Stimulated activated CD8-positive, alpha-beta memory T cell treated with anti-CD3 and anti-CD28 coated beads, Interleukin-7, amount 100 ng/mL, for 4 hours (primary cell): ENCODE results near the gene ELANE.
"Not testable (repeated sequence)": the region's sequence is repeated elsewhere in the genome, so short reads cannot be mapped to it uniquely, and the experiment has no call there.

Source experiments
- DNase-seq, 2 donors: peaks; one replicate each; pipeline ENCODE4 v3.0.0-alpha.2; 2020; ENCODE audit warnings: low read depth in 2 of 2

ELANE gene

GRCh38 chr19:862581-863314 is 10.6 kb downstream of the ELANE start:
- peak; percentile 61 to 64 for DNase-seq

DNA sequence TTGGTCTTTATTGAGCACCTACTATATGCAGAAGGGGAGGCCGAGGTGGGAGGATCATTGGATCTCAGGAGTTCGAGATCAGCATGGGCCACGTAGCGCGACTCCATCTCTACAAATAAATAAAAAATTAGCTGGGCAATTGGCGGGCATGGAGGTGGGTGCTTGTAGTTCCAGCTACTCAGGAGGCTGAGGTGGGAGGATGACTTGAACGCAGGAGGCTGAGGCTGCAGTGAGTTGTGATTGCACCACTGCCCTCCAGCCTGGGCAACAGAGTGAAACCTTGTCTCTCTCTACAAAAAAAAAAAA is 11.2 kb downstream of the ELANE start:
- no peak for DNase-seq

GRCh38 chr19:866769-867300 is 14.7 kb downstream of the ELANE start:
- no peak for DNase-seq

- no peak for DNase-seq
Observed at GRCh38 chr19:867301-867793, 15.2 kb downstream of the ELANE start.

- no peak for DNase-seq
Observed at GRCh38 chr19:867855-868457, 15.9 kb downstream of the ELANE start.

- no peak for DNase-seq
Observed at GRCh38 chr19:868458-869244, 16.5 kb downstream of the ELANE start.

DNA sequence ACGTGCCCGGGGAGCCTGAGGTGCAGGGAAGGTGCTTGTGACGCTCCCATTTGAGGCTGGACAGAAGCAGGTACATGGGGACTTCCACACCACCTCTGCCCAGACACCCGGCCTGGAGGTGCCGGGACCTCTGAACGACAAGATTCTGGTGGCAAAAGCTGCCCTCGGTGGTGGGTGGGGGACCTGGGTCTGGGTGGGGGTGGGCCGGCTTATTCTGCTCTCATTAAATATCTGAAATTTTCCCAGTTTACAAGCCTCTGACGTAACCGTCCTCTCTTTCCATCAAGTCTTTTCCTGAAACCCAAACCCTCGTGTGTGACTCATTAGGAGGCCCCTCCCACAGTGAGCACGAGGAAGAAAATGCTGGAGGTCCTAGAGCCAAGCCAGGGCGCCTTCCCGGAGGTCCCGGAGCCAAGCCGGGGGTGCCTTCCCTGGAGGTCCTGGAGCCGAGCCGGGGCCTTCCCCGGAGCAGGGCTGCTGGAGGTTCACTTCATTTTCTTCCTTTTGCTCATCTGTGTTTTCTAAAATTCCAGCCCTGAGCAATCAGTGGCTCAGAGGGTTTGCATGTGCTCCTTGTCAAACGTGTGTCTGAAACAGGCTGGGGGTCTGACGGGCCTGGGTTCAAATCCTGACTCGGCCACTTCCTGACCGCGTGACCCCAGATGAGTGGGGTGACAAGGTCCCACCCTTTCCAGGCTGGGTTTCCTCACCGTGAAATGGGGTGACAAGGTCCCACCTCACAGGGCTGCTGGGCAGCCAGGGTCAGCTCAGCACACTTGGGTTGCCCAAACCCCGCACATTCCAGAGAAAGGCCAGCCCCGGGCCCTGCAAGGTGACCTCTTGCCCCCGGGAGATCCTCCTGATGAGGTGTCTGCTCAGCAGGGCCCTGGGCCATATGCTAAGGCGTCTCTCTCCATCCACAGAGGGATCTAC is 17.4 kb downstream of the ELANE start:
- DNase-seq: no peak

- DNase-seq: no peak
Observed at GRCh38 chr19:870314-870713, 18.2 kb downstream of the ELANE start.

DNA sequence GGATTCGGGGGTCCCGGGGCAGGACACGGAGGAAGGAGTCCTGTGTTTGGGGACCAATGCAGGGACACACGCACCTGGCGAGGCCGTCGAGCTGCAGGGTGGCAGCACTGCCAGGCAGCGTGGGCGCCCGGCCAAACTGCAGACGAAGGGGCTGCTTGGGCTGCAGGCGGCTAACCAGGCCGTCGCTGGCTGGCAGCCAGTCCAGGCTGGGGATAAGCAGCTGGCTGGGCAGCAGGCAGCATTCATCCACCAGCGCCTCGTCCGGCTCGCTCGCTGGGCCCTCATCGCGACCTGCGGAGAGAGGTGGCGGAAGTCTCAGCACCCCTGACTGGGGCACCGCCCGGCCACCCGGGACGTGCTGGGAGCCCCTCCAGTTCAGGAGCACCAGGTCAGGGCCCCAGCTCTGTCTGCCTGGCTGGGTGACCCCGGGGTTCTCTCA is 18.9 kb downstream of the ELANE start:
- DNase-seq: no peak

- DNase-seq: no peak
Observed at GRCh38 chr19:871446-872265, 19.6 kb downstream of the ELANE start.

- peak; percentile 58 to 62 for DNase-seq
Observed at GRCh38 chr19:872266-872951, 20.3 kb downstream of the ELANE start.

GRCh38 chr19:873084-873483 is 21.0 kb downstream of the ELANE start:
- DNase-seq: peak; percentile 53 to 62

GRCh38 chr19:873561-874041 is 21.5 kb downstream of the ELANE start:
- DNase-seq: no peak

DNA sequence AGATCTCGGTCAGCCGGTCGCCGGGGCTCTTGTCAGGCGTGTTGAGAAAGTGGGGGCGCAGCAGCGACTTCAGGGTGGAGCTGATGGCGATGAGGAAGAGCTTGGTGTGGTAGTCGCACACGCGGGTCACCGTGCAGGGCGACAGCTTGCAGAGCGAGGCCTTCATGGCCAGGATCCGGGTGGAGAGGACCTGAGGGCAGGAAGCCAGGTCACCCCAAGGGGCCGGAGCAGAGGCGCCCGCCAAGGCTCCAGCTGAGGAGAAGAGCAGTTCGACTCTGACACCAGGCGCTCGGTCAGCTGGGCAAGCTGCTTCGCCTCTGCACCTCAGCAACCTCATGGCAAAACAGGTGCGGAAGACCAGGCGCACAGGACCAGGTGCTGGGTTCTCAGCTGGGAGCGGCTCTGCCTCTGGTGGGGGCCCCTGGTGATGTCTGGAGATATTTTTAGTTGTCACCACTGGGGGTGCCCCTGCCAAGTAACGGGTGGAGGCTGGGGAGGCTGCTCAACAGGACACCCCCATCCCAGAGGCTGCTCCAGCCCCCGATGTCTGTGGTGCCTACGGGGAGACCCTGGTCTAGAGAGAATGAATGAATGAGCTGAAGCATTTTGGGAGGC is 23.3 kb downstream of the ELANE start:
- DNase-seq: no peak

DNA sequence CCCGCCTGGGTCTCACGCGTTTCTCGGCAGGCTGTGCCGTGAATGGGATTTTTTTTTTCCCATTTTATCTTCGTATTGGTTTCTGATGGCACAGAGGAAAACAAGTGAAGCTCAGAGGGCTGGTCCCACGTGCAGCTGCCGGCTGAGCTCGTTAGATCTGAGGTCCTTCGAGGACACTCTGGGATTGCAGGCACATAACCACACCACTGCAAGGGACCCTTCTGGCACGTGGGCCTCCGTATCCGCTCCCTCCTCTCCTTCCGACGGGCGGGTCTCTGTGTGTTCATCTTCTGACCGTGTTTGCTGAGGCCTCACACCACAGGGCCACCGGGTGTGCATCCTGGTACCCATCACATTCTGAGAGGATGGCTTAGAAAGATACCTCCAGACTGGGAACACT is 24.0 kb downstream of the ELANE start:
- DNase-seq: no peak

DNA sequence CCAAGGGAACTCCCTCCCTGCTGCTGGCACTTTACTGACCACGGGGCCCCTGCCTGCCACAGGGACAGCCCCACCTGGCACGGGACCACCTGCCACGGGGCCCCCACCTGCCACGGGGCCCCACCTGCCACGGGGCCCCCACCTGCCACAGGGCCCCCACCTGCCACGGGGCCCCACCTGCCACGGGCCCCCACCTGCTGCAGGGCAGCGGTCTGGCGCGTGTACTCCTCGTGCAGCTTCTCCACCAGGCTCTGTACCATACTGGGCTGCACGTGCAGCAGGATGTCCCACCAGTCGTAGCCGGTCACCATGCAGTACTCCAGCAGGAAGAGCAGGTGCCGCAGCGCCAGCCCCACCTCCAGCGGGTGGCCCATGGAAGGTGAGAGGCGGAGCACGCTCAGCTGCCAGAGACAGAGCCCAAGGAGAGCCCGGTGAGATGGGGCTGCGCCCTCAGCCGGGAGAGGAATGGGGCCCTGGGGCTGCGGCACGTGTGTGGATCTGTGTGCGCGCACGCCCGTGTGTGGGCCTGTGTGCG is 24.7 kb downstream of the ELANE start:
- DNase-seq: no peak

DNA sequence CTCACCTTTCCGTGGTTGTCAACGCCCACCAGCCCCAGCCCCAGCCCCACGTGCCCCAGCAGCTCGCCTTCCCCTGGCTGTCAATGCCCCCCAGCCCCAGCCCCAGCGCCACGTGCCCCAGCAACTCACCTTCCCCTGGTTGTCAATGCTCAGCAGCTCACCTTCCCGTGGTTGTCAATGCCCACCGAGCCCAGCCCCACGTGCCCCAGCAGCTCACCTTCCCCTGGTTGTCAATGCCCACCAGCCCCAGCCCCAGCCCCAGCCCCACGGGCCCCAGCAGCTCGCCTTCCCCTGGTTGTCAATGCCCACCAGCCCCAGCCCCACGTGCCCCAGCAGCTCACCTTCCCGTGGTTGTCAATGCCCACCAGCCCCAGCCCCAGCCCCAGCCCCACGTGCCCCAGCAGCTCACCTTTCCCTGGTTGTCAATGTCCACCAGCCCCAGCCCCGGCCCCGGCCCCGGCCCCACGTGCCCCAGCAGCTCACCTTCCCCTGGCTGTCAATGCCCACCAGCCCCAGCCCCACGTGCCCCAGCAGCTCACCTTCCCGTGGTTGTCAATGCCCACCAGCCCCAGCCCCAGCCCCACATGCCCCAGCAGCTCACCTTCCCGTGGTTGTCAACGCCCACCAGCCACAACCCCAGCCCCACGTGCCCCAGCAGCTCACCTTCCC is 26.0 kb downstream of the ELANE start:
- DNase-seq: not testable (repeated sequence)

GRCh38 chr19:878751-879561 is 26.9 kb downstream of the ELANE start:
- not testable (repeated sequence) for DNase-seq
